LNCaP clone FGC (cell line): Measurements from ENCODE around the gene CREB1.

Source experiments
- DNase-seq: peaks from one replicate; pipeline ENCODE4 v3.0.0-alpha.2; 2011; ENCODE audit warnings: low read depth
- H3K4me3 ChIP-seq: 2 replicates; pipeline ENCODE4 v1.5.1; 2011; ENCODE audit warnings: mild to moderate bottlenecking, low read depth, low read length, control low read depth
- CTCF ChIP-seq: IDR thresholded peaks from 2 replicates; pipeline ENCODE4 v1.5.1; 2012; ENCODE audit warnings: mild to moderate bottlenecking; ENCODE audit not compliant: control insufficient read depth, insufficient read depth; ENCODE audit errors: extremely low read depth

CREB1 gene

GRCh38 chr2:207502577-207503198 lies 27.1 kb upstream of the CREB1 start:
- no peak overlapping the region for H3K4me3 ChIP-seq
- no peak for DNase-seq
- TF ChIP-seq CTCF: no peak

GRCh38 chr2:207503234-207503633 lies 26.5 kb upstream of the CREB1 start:
- H3K4me3 ChIP-seq: no peak overlapping the region
- no peak for TF ChIP-seq CTCF
- no peak for DNase-seq

- no peak for TF ChIP-seq CTCF
- no peak for DNase-seq
These were observed 25.1 kb upstream of the CREB1 start for GRCh38 chr2:207504513-207505170.

GRCh38 chr2:207505171-207505570 lies 24.6 kb upstream of the CREB1 start:
- no peak for DNase-seq
- TF ChIP-seq CTCF: no peak
- no peak overlapping the region for H3K4me3 ChIP-seq

More at GRCh38 chr2:207504513-207505170, 25.1 kb upstream of the CREB1 start:
- no peak overlapping the region for H3K4me3 ChIP-seq

GRCh38 chr2:207505728-207506127 lies 24.0 kb upstream of the CREB1 start:
- DNase-seq: no peak
- H3K4me3 ChIP-seq: no peak overlapping the region
- no peak for TF ChIP-seq CTCF

GRCh38 chr2:207506426-207506825 lies 23.3 kb upstream of the CREB1 start:
- no peak for TF ChIP-seq CTCF
- DNase-seq: no peak
- no peak overlapping the region for H3K4me3 ChIP-seq

- TF ChIP-seq CTCF: no peak
- no peak for DNase-seq
- no peak overlapping the region for H3K4me3 ChIP-seq
These were observed 19.6 kb upstream of the CREB1 start for GRCh38 chr2:207510148-207510547.
